ENCODE data around the gene CSNK1G3.
"Not testable (repeated sequence)": the region's sequence is repeated elsewhere in the genome, so short reads cannot be mapped to it uniquely, and the experiment has no call there.

CSNK1G3 gene

DNA sequence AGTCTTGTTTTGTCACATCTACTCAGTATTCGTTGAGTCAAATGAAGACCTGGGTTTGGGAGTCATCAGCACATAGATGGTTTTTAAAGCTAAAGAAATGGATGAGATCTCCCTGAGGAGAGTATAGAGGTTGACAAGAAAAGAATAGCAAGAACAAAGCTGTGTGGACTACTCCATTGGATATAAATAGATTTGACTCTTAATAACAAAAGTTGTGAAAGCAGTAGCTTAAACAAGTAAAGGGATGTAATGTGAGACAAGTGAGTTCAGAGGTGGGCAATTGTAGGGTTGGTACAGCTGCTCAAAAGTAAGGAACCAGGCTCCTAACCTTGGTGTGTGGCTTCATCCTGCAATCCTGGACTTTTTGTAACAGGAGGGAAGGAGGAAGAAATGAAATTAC lies 49.3 kb downstream of the CSNK1G3 start:
- peak in 1 of 2 donors; percentile 3 for DNase-seq

DNA sequence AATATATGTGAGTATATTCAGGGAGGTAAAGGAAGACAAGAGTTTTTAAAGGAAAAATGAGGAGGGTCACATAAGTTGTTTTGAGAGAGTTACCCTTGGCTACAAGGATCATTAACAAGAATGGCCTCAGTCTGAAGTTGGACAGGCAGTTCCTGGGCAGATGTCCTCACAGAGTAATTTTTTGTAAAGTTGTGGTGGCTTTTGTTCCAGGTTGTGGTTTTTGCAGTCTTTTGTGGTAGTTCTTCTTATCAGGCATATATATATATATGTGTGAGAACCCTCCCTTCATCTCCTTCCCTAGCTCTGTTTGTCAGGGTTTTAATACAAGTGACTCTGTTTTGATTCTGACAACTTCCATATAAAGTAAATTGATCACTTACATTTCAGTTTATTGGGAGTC lies 60.0 kb downstream of the CSNK1G3 start:
- DNase-seq, result no peak

DNA sequence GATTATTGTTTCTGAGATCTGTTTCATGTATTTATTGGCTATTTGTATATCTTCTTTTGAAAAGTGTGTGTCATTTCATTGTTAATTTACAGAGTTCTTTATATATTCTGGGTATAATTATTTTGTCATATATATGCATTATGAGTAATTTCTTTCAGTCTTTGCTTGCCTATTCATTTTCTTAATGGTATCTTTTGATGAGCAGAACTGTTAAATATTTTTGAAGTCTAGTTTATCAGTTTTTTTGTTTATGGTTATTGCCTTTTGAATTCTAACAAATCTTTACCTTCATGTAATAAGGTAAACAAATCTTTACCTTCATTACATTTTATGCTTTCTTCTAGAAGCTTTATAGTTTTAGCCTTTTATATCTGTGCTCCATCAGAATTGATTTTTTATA lies 66.4 kb downstream of the CSNK1G3 start:
- DNase-seq, result no peak

DNA sequence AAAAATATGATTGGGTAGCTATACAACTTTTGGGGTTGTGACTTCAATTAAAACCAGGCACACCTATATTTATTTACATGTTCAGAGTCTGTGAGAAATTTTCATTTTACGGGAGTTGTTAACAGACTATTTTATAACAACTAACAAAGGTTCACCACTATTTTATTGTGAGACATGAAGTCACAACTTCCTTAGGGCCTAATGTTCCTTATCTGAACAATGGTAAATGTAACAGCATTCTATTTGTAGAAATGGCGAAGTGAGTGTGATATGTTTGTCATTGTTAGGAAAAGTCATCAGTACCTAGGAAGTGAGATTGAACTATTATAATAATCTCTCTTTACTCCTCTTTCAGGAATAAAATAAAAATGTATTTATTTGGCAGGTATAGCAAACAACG lies 67.4 kb downstream of the CSNK1G3 start:
- DNase-seq, result no peak

DNA sequence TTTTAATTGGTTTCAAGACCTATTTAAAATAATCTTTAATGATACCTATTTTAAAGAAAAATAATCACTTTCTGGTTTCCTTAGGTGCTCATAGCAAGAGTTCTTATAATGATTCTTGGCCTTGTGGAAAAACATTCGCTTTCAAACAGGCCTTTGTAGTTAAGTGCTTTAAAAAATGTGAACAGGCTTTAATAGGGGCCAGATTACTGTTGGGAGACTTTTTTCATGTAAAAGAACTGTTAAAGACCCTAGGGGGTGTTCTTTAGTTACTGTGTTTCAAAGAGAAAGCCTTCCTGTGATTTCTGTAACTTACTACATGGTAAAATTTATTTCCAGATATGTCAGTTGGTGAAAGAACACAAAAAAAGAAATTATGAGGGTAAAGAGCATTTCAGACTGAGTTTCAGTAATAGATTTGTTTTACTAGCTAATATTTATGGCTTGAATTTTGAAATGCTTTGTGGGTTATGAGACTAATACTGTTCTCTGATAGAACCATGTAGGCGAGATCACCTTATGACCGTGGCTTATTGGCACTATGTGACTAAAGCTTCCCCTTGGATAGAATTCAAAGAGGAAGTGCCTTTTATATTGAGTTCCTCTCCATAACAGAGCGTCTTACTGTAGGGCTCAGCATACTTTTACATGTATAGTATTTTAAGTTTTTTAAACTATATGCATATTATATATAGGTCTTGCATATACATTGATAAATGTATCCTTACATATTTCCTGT lies 70.7 kb downstream of the CSNK1G3 start:
- DNase-seq, result peak; percentile 61 to 69

DNA sequence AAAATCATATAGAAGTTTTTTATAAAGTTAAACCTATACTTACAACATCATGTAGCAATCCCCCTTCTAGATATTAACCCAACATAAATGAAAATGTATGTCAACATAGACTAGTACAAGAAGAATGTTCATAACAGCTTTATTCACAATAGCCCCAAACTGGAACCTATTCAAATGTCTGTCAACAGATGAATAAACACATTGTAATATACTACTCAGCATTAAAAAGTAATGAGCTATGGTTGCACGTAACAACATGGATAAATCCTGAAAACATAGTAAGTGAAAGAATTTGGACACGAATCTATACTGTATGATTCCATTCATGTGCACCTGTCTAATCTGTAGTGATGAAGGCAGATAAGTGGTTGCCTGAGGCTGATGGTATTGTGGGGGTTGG lies 73.9 kb downstream of the CSNK1G3 start:
- no peak for DNase-seq

DNA sequence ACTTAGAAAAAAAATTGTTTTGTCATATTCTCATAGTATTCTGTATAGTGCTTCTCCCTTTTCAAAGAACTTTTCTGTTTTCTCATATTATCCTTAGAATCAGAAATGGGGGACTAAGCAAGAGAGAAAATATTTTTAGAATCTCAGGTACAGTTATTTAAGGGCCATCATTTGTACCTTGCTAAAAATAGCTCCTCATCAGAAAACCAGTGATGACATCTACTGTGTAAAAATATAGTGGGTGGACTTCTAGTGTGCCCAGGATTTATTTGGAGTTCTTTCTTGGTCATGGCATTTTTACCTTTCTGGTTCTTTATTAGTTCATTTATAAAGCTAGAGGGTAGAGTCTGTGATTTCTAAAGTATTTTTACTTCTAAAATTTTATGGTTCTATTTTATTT lies 82.5 kb downstream of the CSNK1G3 start:
- DNase-seq, result no peak

DNA sequence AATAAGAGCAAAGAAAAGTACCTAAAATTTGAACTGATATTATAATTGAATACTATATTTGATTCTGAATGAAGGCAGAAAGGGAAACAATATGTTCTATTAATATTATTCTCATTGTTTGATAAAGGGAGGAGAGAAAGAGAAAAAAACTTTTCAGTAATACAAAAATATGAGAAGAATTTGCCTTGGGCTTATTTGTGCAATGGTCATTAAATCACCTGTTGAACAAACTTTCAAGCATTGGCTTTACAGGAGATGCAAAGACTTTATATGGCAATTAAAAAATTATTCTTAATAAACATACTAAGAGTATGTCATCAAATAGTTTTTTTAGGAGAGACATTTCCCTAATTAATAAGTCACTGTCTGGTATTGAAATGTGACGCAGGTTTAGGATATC lies 85.0 kb downstream of the CSNK1G3 start:
- DNase-seq, result no peak

DNA sequence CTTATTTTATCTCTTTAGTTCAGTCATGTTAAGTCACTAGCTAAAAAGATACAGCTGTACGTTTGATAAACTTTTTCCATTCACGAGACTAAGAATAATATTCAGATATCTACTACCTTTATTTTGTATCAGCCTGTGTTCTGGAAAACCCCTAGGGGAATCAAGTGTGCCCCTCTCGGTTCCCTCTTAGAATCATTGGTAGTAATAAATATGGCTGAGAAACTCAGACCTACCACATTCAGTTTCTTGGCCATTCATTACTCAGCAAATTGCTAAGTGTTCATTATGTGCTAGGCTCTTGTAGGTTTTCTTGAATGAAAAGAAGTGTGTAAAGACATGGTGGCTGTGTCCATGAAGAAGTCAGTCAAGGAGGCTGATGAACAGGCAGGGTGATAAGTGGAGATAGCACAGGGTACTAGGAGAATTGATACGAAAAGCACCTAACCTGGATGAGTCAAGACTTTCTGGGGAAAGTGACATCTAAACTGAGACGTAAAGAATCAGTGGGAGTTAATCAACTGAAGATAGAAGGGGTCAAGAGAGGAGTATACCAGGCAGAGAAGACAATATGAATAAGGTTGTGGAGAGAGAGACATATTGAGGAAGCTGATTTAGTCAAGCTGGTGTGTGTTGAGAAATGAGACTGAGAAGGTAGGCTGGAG lies 86.2 kb downstream of the CSNK1G3 start:
- DNase-seq, result no peak

DNA sequence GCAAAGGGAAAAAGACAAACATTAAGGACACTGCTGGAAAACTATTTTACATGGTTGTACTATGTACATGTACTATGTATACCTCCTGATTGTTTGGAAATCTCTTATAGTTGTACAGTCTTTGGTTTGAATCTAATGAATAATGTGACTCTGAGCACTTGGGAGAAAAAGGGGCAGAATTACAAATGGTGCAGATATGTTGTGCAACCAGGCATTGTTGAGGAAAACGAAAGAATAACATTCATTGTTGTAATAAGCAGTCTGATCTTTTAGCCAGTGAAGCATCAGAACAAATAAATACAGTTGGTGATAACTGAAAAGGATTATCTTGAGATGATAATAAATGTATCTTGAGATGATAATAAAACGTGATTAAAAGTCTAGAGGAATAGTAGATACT lies 87.2 kb downstream of the CSNK1G3 start:
- no peak for DNase-seq

DNA sequence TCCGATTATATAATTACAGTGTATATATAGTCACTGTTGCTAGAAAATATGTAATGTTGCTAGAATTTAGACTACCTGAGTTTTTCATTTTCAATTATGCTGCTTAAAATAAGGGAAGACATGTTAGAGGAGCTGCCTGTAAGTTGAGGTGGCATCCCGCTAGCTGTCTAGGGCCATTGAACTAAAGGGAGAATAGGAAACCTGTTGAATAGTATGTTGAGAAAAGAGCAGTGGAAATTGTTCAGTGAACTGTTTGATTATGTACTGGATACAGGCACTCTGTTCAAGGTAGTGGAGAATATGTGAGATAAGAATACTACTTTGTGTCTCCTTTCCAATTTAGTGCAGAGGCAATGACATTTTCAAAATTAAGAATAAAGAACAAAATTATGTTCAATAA lies 89.6 kb downstream of the CSNK1G3 start:
- DNase-seq, result no peak

DNA sequence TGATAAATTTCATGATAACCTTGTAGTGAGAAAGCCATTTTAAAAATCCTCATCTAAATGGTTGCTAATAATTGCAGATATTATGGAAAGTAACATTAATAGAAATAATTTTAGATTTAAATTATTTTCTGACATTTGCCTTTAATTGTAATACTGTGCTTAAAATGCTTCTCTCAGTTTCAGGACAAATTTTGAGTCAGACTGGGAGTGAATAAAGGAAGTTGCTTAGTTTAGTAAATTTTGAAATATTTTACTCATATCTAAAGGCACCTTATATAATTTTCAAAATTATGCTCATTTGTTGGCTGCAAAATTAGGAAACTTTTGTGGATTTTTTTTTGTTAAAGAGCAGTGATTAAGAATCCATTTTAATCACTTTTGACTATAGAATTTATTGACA lies 93.8 kb downstream of the CSNK1G3 start:
- DNase-seq, result peak in 1 of 2 donors; percentile 15

DNA sequence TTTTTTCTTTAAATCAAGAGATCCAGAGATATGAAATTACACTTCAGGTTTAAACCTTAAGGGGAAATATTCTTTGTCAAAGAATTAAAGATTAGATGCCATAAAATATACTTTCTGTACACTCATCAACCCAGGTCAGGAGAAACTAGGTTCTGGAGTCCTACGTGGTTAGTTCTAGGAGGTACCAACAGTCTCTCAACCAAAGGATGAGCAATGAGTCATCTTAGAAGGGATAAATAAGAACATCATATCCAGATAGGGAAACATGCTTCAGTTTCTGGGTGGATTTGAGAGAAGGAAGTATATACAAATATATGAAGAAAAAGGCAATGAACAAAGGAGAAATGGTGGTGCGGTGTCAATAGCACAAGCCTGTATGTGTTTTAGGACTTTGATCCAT lies 98.2 kb downstream of the CSNK1G3 start:
- DNase-seq, result no peak

DNA sequence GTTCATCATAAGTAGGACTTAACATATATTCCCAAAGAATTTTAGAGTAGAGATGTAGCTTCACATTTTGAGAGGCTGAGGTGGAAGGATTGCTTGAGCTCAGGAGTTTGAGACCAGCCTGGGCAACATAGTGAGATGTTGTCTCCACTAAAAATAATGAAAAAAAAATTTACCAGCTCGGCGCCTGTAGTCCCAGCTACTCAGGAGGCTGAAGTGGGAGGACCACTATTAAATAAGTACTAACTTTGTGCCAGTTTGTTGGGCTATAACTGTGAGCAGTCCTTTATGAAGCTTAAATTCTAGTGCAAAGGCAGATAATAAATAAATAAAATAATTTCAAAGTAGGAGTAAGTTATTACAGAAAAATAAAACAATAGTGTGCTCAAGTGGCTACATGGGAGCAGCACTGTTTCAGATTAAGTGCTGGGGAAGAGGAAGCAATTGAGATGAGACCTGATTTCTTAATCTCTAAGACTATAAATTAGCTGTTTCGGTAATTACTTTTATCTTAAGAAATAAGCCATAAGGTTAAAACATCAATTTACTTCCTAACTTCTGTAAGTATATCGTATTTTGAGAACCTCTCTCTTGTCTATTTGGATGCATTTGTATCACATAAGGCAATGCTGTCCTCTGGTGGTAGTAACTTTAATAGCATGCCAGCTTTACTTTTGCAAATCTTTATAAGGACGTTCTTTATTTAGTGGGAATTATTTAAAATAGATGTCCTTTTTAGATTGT lies 98.9 kb downstream of the CSNK1G3 start:
- peak; percentile 33 to 79 for DNase-seq

DNA sequence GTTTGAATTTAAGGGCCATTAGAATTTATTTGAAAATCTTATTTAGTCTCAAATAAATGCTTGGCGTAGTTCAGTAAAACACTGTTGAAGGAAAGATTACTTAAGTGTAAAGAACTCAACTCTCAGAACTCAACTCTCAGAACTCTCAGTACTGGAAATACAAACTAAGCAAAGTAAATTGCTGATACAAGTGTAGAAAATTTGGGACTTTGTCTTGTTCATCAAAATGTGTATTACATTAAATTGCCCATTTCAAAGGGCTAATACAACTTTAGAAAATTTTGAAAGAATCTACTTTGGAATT lies 99.4 kb downstream of the CSNK1G3 start:
- no peak for DNase-seq

DNA sequence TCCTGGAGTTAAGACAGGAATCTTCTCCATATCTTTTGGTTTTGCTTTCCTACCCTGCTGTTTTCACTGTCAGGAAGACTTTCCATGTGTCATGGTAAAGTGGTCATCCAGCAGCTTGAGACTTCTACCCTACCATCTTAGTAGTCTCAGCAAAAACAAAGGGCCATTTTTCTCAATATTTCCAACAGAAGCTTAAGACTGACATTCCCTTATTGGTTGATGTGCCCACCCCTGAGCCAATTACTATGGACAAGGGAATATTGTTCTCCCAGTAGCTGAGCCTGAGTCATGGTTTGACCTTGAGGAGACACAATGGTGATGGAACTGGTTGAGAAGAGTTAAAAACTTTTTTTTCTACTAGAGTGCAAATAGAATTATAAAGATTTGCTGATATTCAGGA lies 105.6 kb downstream of the CSNK1G3 start:
- DNase-seq, result no peak

DNA sequence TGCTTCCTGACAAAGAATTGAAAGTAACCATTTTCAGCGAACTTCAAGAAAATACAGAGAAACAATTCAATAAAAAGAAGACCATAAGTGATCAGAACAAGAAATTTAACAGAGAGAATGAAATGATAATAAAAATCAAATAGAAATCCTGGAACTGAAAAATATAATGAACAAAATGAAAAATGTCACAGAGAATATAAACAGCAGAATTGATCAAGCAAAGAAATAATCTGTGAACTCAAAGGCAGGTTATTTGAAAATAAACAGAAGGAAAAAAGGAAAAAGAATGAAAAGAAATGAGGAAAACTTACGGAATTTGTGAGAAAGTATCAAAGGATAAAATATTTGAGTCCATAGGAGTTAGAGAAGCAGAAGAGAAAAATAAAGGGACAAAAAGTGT lies 114.1 kb downstream of the CSNK1G3 start:
- DNase-seq, result no peak

DNA sequence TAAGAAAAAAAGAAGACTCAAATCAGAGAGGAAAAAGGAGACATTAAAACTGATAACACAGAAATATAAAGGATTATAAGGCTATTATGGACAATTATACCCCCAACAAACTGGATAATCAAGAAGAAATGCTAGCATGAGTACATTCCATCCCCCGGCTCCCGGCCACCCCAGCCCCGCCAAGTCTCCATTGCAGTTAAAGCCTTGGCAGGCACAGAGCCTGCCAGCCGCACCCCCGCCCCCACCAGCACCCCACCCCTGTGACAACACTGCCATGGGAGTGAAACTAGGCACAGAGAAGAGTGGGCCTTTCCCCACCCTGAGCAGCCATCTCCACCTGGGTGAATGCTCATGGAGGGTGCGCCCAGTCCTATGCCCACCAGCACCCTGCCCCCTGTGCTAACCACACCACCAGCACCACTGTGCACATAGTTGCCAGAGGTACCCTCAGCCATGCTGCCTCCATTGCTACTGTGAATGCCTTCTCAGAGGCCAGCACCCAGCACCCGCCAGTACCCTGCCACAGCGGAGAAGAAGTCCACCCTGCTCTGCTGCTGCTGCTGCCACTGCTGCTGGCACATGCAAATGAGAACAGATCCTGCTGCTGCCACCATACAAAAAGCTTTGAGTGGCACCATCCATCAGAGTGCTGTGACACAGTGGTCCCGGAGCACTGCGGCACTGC lies 117.0 kb downstream of the CSNK1G3 start:
- no peak for DNase-seq

DNA sequence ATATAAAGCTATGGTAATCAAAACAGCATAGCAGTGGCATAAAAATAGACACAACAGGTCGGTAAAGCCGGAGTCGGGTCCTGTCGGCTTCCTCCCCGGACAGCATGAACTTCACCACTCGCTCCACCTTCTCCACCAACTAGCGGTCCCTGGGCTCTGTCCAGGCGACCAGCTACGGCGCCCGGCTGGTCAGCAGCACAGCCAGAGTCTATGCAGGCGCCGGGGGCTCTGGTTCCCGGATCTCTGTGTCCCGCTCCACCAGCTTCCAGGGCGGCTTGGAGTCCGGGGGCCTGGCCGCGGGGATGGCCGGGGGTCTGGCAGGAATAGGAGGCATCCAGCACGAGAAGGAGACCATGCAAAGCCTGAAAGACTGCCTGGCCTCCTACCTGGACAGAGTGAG lies 124.0 kb downstream of the CSNK1G3 start:
- no peak for DNase-seq

DNA sequence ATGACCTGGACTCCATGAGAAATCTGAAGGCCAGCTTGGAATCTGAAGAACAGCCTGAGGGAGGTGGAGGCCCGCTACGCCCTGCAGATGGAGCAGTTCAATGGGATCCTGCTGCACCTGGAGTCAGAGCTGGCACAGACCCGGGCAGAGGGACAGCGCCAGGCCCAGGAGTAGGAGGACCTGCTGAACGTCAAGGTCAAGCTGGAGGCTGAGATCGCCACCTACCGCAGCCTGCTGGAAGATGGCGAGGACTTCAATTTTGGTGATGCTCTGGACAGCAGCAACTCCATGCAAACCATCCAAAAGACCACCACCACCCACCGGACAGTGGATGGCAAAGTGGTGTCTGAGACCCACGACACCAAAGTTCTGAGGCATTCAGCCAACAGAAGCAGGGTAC lies 125.1 kb downstream of the CSNK1G3 start:
- DNase-seq, result not testable (repeated sequence)

DNA sequence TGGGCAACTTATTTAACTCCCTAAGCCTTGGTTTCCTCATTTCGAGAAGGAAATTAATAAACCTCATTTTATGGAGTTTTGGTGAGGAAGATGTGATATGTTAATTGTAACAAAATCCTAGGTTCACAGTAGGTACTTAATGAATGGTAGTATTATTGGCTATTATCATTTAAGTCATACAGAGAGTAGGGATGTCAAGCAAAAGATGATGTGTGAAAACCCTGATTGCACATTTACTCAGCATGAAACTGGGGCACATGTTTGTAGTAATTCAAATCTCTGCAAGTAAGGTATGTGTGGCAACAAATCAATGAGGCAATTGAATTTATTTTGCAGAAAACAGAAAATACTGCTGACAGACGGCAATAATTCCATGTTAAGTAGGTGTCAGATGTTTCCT lies 127.3 kb downstream of the CSNK1G3 start:
- DNase-seq, result no peak

DNA sequence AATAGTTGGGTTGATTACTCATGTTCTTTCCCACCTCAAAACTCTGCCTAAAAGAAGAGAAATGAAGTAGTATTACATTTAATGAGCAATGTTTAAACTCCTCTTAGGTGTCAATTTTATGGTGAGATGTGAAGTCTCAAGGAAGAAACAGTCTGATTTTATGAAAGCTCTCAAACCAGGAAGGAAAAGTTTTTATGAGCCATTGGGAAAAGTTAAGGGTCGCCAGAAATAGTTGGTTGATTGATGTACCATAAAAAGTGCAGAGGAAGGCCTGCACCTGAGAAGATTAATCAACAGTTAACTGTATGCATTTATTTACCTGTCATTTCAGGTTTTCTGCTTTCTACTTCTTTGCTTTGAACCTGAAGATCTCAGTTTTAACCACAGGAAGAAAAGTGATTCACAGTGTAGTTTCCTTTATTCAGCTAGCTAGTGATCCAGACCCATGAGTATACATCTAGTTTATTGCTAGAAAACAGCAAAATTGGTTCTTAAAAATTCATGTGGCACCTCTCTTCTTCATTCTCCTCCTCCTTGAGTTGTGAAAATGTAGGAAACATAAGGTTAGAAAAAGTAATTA lies 133.1 kb downstream of the CSNK1G3 start:
- DNase-seq, result no peak

DNA sequence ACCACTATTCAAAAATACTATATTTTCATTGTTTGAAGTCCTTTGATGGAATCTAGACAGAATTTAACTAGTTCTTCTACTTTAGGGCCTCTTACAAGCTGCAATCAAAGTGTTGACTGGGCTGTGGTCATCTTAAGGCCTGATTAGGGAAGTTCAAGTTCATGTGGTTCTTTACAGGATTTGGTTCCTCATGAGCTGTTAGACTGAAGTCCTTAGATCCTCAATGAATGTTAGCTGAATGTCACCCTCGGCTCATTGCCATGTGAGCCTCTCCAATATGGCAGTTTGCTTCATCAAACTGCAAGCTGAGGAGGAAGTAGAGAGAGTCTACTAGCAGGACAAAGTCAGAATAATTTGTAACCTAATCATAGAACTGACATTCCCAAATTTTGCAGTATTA lies 135.1 kb downstream of the CSNK1G3 start:
- DNase-seq, result peak; percentile 26 to 46
